GM18505 (cell line): ENCODE results near the gene HAX1.
"Not testable (repeated sequence)": the region's sequence is repeated elsewhere in the genome, so short reads cannot be mapped to it uniquely, and the experiment has no call there.

Experiments
- ATAC-seq: cut with Tn5 transposase; IDR thresholded peaks from one replicate; pipeline ENCODE4 v1.9.1; 2021; ENCODE audit not compliant: unreplicated experiment
- POLR2A ChIP-seq: IDR thresholded peaks from 4 replicates; pipeline ENCODE4 v1.6.1; 2011; ENCODE audit warnings: borderline replicate concordance; ENCODE audit not compliant: insufficient read depth, insufficient read length; ENCODE audit errors: extremely low read depth

HAX1 gene

GRCh38 chr1:154304664-154305337, 32.4 kb downstream of the HAX1 start:
- no peak for TF ChIP-seq POLR2A
- no peak for ATAC-seq

GRCh38 chr1:154306151-154306550, 33.7 kb downstream of the HAX1 start:
- no peak for ATAC-seq
- no peak for TF ChIP-seq POLR2A

- ATAC-seq = not testable (repeated sequence)
Measured at GRCh38 chr1:154307670-154308270, 35.3 kb downstream of the HAX1 start.

- not testable (repeated sequence) for ATAC-seq
Measured at GRCh38 chr1:154309136-154309535, 36.7 kb downstream of the HAX1 start.

GRCh38 chr1:154312229-154313065, 40.0 kb downstream of the HAX1 start:
- ATAC-seq = not testable (repeated sequence)

- ATAC-seq = no peak
- TF ChIP-seq POLR2A = no peak
Measured at GRCh38 chr1:154313066-154313356, 40.6 kb downstream of the HAX1 start.

- ATAC-seq = not testable (repeated sequence)
Measured at GRCh38 chr1:154314226-154314625, 41.8 kb downstream of the HAX1 start.

GRCh38 chr1:154316704-154317103, 44.3 kb downstream of the HAX1 start:
- no peak for TF ChIP-seq POLR2A
- no peak for ATAC-seq

- no peak for ATAC-seq
Measured at GRCh38 chr1:154318386-154318785, 46.0 kb downstream of the HAX1 start.

GRCh38 chr1:154320882-154321608, 48.6 kb downstream of the HAX1 start, which contains the start of gene AQP10:
Gene AQP10 (plus strand): TSS chr1:154321093. CDS start chr1:154321156, 63 bp downstream.
- no peak for ATAC-seq
- TF ChIP-seq POLR2A = no peak

More at GRCh38 chr1:154318386-154318785, 46.0 kb downstream of the HAX1 start:
- no peak for TF ChIP-seq POLR2A

GRCh38 chr1:154321609-154321934, 49.1 kb downstream of the HAX1 start:
- not testable (repeated sequence) for ATAC-seq

GRCh38 chr1:154323493-154323892, 51.1 kb downstream of the HAX1 start:
- no peak for TF ChIP-seq POLR2A
- ATAC-seq = no peak

- no peak for TF ChIP-seq POLR2A
- ATAC-seq = no peak
Measured at GRCh38 chr1:154324241-154324640, 51.8 kb downstream of the HAX1 start.
